Measurements from ENCODE around the gene MAMDC2. TPM values are rescaled to one million over a fixed set of nuclear protein-coding genes. Genes with fewer than 3 reads are reported as not detected.

Gene MAMDC2
- total and polyA plus RNA-seq, 2 donors (not counting 1 experiment from before 2014, with no cell fraction given): 14.4 to 23.0 TPM

DNA sequence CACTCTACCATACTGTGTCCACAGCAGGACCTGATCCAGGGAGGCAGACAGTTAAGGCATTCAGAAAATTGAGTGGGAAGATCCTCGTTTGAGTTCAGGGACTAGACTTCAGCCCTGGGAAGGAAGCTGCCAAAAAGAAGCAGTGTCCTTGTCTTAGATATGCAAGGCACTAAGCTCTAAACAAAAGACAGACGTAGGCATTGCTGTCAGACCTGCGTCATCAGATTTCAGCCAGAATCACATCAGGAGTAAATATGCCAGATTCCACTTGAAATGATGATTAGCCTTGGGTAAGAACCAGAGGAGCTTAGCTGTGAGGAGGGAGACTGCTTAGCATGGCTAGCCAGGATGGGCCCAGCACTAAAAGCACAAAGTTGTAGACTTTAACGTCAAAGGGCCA lies 56.7 kb downstream of the MAMDC2 start:
- no peak overlapping the region for H3K27ac ChIP-seq (ENCODE audit: insufficient read depth, low read length)
- H3K4me2 ChIP-seq (ENCODE audit: extremely low read depth, insufficient read depth, low read length): no peak overlapping the region
- H3K79me2 ChIP-seq (ENCODE audit: control insufficient read depth, insufficient read depth, low read length): no peaks in the 10 kb centered on the region
- no peak overlapping the region for H3K9ac ChIP-seq (ENCODE audit: insufficient read depth, low read length)
- no peaks in the 10 kb centered on the region for H3K36me3 ChIP-seq (ENCODE audit: control insufficient read depth, insufficient read depth, low read length)
- no peaks in the 10 kb centered on the region for H3K27me3 ChIP-seq (ENCODE audit: control insufficient read depth, insufficient read depth, low read length)
- H3K4me1 ChIP-seq (ENCODE audit: control insufficient read depth, extremely low read depth, insufficient read depth, low read length): no peaks in the 10 kb centered on the region
- H3K4me3 ChIP-seq (replicated peaks in 1 of 4; ENCODE audit: control extremely low read depth in 1 of 4, insufficient read depth in 1 of 4, low read depth in 3 of 4, low read length in 4 of 4): no peak overlapping the region
- no peaks in the 10 kb centered on the region for H4K20me1 ChIP-seq (ENCODE audit: control insufficient read depth, extremely low read depth, insufficient read depth, low read length)
- DNase-seq (ENCODE audit: low read depth in 2 of 2): peak in 1 of 2 donors; percentile 62
- no peaks in the 10 kb centered on the region for H3K9me3 ChIP-seq (ENCODE audit: control insufficient read depth, insufficient read depth, low read depth, low read length)
- no peak overlapping the region for H2AFZ ChIP-seq (ENCODE audit: low read length)
- TF ChIP-seq, protein P1, sequence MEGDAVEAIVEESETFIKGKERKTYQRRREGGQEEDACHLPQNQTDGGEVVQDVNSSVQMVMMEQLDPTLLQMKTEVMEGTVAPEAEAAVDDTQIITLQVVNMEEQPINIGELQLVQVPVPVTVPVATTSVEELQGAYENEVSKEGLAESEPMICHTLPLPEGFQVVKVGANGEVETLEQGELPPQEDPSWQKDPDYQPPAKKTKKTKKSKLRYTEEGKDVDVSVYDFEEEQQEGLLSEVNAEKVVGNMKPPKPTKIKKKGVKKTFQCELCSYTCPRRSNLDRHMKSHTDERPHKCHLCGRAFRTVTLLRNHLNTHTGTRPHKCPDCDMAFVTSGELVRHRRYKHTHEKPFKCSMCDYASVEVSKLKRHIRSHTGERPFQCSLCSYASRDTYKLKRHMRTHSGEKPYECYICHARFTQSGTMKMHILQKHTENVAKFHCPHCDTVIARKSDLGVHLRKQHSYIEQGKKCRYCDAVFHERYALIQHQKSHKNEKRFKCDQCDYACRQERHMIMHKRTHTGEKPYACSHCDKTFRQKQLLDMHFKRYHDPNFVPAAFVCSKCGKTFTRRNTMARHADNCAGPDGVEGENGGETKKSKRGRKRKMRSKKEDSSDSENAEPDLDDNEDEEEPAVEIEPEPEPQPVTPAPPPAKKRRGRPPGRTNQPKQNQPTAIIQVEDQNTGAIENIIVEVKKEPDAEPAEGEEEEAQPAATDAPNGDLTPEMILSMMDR (conservative IDR thresholded peaks at IDR 0.05 in 1 of 2, IDR thresholded peaks at IDR 0.05 in 1 of 2; ENCODE audit: low read depth in 1 of 2, low read length in 2 of 2): no peak
- no peak for TF ChIP-seq EZH2 (IDR thresholded peaks at IDR 0.05; ENCODE audit: low read length, missing control alignments)

DNA sequence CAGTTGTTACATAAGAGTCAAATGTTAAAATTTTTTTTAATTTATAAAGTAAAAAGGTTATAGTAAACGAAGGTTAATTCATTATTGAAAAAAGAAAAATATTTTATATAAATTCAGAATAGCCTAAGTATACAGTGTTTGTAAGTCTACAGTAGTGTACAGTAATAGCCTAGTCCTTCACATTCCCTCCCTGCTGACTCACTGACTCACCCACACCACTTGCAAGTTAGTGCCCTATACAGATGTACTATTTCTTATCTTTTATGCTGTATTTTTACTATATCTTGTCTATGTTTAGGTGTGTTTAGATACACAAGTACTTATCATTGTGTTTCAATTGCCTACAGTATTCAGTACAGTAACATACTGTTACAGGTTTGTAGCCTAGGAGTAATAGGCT lies 57.6 kb downstream of the MAMDC2 start:
- no peaks in the 10 kb centered on the region for H3K9me3 ChIP-seq (ENCODE audit: control insufficient read depth, insufficient read depth, low read depth, low read length)
- H3K36me3 ChIP-seq (ENCODE audit: control insufficient read depth, insufficient read depth, low read length): no peaks in the 10 kb centered on the region
- H3K4me1 ChIP-seq (ENCODE audit: control insufficient read depth, extremely low read depth, insufficient read depth, low read length): no peaks in the 10 kb centered on the region
- H3K79me2 ChIP-seq (ENCODE audit: control insufficient read depth, insufficient read depth, low read length): no peaks in the 10 kb centered on the region
- no peaks in the 10 kb centered on the region for H3K27me3 ChIP-seq (ENCODE audit: control insufficient read depth, insufficient read depth, low read length)
- no peak overlapping the region for H2AFZ ChIP-seq (ENCODE audit: low read length)
- no peak overlapping the region for H3K4me2 ChIP-seq (ENCODE audit: extremely low read depth, insufficient read depth, low read length)
- no peak overlapping the region for H3K9ac ChIP-seq (ENCODE audit: insufficient read depth, low read length)
- DNase-seq (ENCODE audit: low read depth in 2 of 2): peak; percentile 42 to 77
- no peaks in the 10 kb centered on the region for H4K20me1 ChIP-seq (ENCODE audit: control insufficient read depth, extremely low read depth, insufficient read depth, low read length)
- no peak overlapping the region for H3K27ac ChIP-seq (ENCODE audit: insufficient read depth, low read length)
- TF ChIP-seq EZH2 (IDR thresholded peaks at IDR 0.05; ENCODE audit: low read length, missing control alignments): no peak
- TF ChIP-seq, protein P1 (conservative IDR thresholded peaks at IDR 0.05 in 1 of 2, IDR thresholded peaks at IDR 0.05 in 1 of 2; ENCODE audit: low read depth in 1 of 2, low read length in 2 of 2): no peak
- no peak overlapping the region for H3K4me3 ChIP-seq (replicated peaks in 1 of 4; ENCODE audit: control extremely low read depth in 1 of 4, insufficient read depth in 1 of 4, low read depth in 3 of 4, low read length in 4 of 4)

DNA sequence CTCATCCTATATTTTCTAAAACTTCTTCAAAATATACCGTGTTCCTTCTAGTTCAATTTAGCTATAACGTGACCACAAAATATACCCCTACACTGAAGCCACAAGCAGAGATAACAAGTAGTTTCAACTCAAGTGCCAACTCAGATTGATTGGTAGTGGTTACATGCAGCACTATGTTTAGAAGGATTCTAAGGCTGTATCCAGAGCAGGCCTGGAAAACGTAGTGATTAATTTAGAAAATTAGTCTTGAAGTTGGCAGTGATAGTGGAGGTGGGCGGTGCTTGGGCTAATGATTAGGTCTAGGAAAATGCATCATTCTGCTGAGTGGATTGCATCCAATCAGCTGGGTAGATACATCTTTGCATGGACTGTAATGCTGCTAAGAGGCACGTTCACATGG lies 61.5 kb downstream of the MAMDC2 start:
- no peak overlapping the region for H3K27ac ChIP-seq (ENCODE audit: insufficient read depth, low read length)
- H3K4me2 ChIP-seq (ENCODE audit: extremely low read depth, insufficient read depth, low read length): no peak overlapping the region
- no peak overlapping the region for H2AFZ ChIP-seq (ENCODE audit: low read length)
- H3K4me3 ChIP-seq (replicated peaks in 1 of 4; ENCODE audit: control extremely low read depth in 1 of 4, insufficient read depth in 1 of 4, low read depth in 3 of 4, low read length in 4 of 4): no peak overlapping the region
- H3K9me3 ChIP-seq (ENCODE audit: control insufficient read depth, insufficient read depth, low read depth, low read length): no peaks in the 10 kb centered on the region
- TF ChIP-seq, protein P1 (conservative IDR thresholded peaks at IDR 0.05 in 1 of 2, IDR thresholded peaks at IDR 0.05 in 1 of 2; ENCODE audit: low read depth in 1 of 2, low read length in 2 of 2): no peak
- TF ChIP-seq EZH2 (IDR thresholded peaks at IDR 0.05; ENCODE audit: low read length, missing control alignments): no peak
- no peaks in the 10 kb centered on the region for H3K36me3 ChIP-seq (ENCODE audit: control insufficient read depth, insufficient read depth, low read length)
- peak in 1 of 2 donors; percentile 46 for DNase-seq (ENCODE audit: low read depth in 2 of 2)
- no peaks in the 10 kb centered on the region for H4K20me1 ChIP-seq (ENCODE audit: control insufficient read depth, extremely low read depth, insufficient read depth, low read length)
- no peaks in the 10 kb centered on the region for H3K27me3 ChIP-seq (ENCODE audit: control insufficient read depth, insufficient read depth, low read length)
- no peaks in the 10 kb centered on the region for H3K4me1 ChIP-seq (ENCODE audit: control insufficient read depth, extremely low read depth, insufficient read depth, low read length)
- H3K9ac ChIP-seq (ENCODE audit: insufficient read depth, low read length): no peak overlapping the region
- H3K79me2 ChIP-seq (ENCODE audit: control insufficient read depth, insufficient read depth, low read length): no peaks in the 10 kb centered on the region
